ENCODE results near the gene TSPOAP1. TPM values are rescaled to one million over a fixed set of nuclear protein-coding genes. Genes with fewer than 3 reads are reported as not detected.

Gene TSPOAP1
- total and polyA plus RNA-seq, 2 of the 13 experiments (the other 11 are each of a cell fraction or from before 2014, with no cell fraction given): not detected

GRCh38 chr17:58304750-58305486 is 23.7 kb downstream of the TSPOAP1 start:
- in situ Hi-C loops (cut with HindIII; ENCODE audit: extremely low pct_ligation_motif_present, low pct_unique_long_range_greater_than_20kb) (loop anchor here (5.0 kb wide), 1 partner anchor 142 kb away; no protein-coding TSS in a partner anchor), intact Hi-C loops (cut with micrococcal nuclease; ENCODE audit: unreplicated experiment) (no loop called here)
- Histone ChIP-seq H3K4me2 (ENCODE audit: low read depth, low read length) (no peak overlapping the region), H2AFZ (ENCODE audit: low read length) (no peak overlapping the region), H3K9ac (ENCODE audit: insufficient read depth, low read depth, low read length) (no peak overlapping the region), H3K27me3 (ENCODE audit: control insufficient read depth in 1 of 2, insufficient read depth in 2 of 2, low read length in 2 of 2) (peaks cover 22 to 75% of the 10 kb centered on the region in 2 experiments; a peak in 4 of 5 replicates), H3K79me2 (ENCODE audit: insufficient read depth, low read length) (no peaks in the 10 kb centered on the region), H3K36me3 (replicated peaks in 1 of 2; ENCODE audit: control insufficient read depth in 1 of 2, insufficient read depth in 2 of 2, low read length in 2 of 2) (no peaks in the 10 kb centered on the region), H3K4me3 (replicated peaks in 1 of 3; ENCODE audit: insufficient read depth in 1 of 3, low read depth in 2 of 3, low read length in 3 of 3) (no peak overlapping the region), H4K20me1 (ENCODE audit: insufficient read depth, low read length) (no peaks in the 10 kb centered on the region), H3K27ac (ENCODE audit: extremely low read length, insufficient read depth, low read length) (no peak overlapping the region), H3K4me1 (ENCODE audit: insufficient read depth, low read length) (peaks cover 18% of the 10 kb centered on the region), H3K9me3 (ENCODE audit: low read length) (no peaks in the 10 kb centered on the region)
- BruUV-seq (replicated peaks): no TSS peak
- 43% methylated on average over 10 of the region's 14 CpGs for WGBS (ENCODE audit: low lambda C conversion rate)
- ChIA-PET POLR2A (no interaction called here), CTCF (ENCODE audit: low intra/inter-chr PET ratio, low total read pairs) (interaction anchor here (3.1 kb wide), 1 partner anchor 143 kb away, joined by 22 read pairs; no protein-coding TSS in a partner anchor)
- no peak for FAIRE-seq
- no peak for ATAC-seq
- TF ChIP-seq ZC3H4 (CRISPR knock-in tag; IDR thresholded peaks at IDR 0.05; ENCODE audit: borderline replicate concordance): no peak
- no peak for TF ChIP-seq ZFP91 (CRISPR knock-in tag; IDR thresholded peaks at IDR 0.05; ENCODE audit: borderline replicate concordance)
- no peak for TF ChIP-seq XBP1 (CRISPR knock-in tag; IDR thresholded peaks at IDR 0.05)
- 0 out of 2 replicates have a peak, but pooled peaks have one; percentile 6 for TF ChIP-seq ZNF574 (CRISPR knock-in tag; IDR thresholded peaks at IDR 0.05)
- no peak for TF ChIP-seq ATF5 (CRISPR knock-in tag; IDR thresholded peaks at IDR 0.05; ENCODE audit: low read depth)
- TF ChIP-seq KDM3A (CRISPR knock-in tag; IDR thresholded peaks at IDR 0.05; ENCODE audit: low read depth): no peak
- TF ChIP-seq ADNP (CRISPR knock-in tag; IDR thresholded peaks at IDR 0.05): no peak
- no peak for TF ChIP-seq ZNF614 (CRISPR knock-in tag; IDR thresholded peaks at IDR 0.05; ENCODE audit: borderline replicate concordance)
- 0 out of 2 replicates have a peak, but pooled peaks have one; percentile 44 for TF ChIP-seq ETV6 (CRISPR knock-in tag; conservative IDR thresholded peaks at IDR 0.05)
- TF ChIP-seq FOXA3 (CRISPR knock-in tag; IDR thresholded peaks at IDR 0.05): no peak
- TF ChIP-seq ZNF17 (CRISPR knock-in tag; IDR thresholded peaks at IDR 0.05): no peak
- TF ChIP-seq CBX5 (CRISPR knock-in tag; IDR thresholded peaks at IDR 0.05; ENCODE audit: borderline replicate concordance): no peak
- no peak for DNase-seq (ENCODE audit: low spot score)

All from HepG2 (cell line).